Ammon's horn (tissue), 1 donor: ENCODE measurements around the gene CNNM2.
"Not testable (repeated sequence)": the region's sequence is repeated elsewhere in the genome, so short reads cannot be mapped to it uniquely, and the experiment has no call there.

Experiments
- DNase-seq: peaks from one replicate; pipeline ENCODE4 v3.0.0-alpha.2; 2016; ENCODE audit warnings: low spot score

The CNNM2 gene

GRCh38 chr10:102926842-102927241 lies 8.7 kb downstream of the CNNM2 start:
- no peak for DNase-seq

- no peak for DNase-seq
Observed at GRCh38 chr10:102927311-102928010, 9.4 kb downstream of the CNNM2 start.

GRCh38 chr10:102928442-102928841 lies 10.3 kb downstream of the CNNM2 start:
- not testable (repeated sequence) for DNase-seq

DNA sequence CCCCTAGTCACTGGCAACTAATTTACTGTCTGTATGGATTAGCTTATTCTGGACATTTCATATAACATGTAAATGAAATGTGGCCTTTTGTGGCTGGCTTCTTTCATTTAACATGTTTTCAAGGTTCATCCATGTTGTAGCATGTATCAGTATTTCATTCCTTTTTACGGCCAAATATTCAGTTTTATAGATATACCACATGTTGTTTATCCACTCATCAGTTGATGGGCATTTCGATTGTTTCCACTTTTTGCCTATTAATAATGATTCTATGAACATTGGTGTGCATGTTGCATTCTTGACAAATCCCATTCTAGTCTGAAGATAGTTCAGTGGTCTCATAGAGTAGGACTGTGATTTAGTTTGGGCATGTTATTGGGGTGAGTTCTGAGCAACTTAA lies 12.6 kb downstream of the CNNM2 start:
- DNase-seq, result no peak

- DNase-seq, result no peak
Observed at GRCh38 chr10:102931643-102932042, 13.5 kb downstream of the CNNM2 start.

DNA sequence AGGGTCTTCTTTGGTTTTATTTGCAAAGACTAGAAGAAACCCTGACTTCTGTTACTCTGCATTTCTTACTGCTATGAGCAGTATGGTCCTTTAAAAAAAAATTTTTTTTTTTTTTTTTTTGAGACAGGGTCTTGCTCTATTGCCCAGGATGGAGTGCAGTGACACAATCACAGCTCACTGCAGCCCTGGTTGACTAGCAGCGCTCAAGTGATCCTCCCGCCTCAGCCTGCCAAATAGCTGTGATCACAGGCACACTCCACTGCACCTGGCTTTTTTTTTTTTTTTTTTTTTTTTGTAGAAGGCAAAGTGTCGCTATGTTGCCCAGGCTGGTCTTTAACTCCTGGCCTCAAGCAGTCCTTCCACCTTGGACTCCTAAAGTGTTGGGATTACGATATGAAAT lies 17.4 kb downstream of the CNNM2 start:
- DNase-seq, result no peak

GRCh38 chr10:102935939-102936605 lies 18.0 kb downstream of the CNNM2 start:
- no peak for DNase-seq

- DNase-seq, result no peak
Observed at GRCh38 chr10:102941401-102941800, 23.3 kb downstream of the CNNM2 start.

DNA sequence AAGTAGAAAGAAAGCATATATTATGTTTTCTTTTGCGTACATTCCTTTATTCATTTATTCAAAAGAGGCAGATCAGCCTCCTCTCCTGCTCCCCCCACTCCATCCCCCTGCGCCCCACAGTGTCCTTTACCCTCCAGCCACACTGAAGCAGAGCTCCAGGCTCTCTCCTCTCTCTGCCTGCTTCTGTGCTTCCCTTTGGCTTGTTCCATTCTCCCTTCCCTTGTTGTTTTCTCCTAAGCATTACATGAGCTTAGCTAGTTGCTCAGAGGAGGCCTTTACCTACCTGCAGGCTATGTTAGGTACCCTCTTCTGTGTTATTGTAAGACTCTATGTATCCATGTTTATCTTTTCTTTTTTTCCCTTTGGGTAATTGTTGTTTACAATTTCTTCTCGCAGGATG lies 27.4 kb downstream of the CNNM2 start:
- DNase-seq, result no peak

GRCh38 chr10:102945962-102946361 lies 27.9 kb downstream of the CNNM2 start:
- no peak for DNase-seq

DNA sequence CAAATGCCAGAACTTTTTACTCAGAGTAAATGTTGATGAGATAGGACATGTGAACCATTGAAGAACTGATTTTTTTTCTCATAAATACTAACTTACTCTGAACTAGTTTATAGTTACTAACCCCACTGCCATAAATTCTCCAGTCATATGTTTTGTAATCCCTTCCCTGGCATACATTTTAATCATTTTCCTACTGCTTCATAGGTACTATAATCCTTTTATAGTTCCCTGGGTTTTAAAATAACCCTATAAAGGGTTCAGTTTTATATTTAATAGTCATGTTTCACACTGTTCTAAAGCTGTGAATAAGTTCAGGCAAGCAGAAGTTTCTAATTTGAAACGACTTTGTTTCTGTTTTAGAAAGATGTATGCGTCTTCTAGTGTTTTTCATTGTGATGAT lies 28.9 kb downstream of the CNNM2 start:
- no peak for DNase-seq

DNA sequence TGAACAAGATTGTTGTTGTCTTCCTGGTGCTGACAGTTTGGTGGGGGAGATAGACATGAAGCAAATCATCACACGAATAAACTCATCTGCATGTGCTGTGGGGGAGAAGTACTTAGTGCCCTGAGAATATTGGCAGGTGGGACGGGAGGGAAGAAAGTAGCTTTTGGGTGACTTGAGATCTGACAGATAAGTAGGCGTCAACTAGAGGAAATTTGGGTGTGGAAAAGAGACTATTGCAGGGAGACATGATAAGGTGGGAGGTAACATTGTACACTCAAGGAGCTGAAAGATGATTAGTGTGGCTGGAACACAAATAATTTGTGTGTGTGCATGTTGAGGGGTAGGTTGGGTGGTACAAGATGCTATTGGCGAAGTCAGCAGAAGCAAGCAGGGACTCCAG lies 30.1 kb downstream of the CNNM2 start:
- no peak for DNase-seq

DNA sequence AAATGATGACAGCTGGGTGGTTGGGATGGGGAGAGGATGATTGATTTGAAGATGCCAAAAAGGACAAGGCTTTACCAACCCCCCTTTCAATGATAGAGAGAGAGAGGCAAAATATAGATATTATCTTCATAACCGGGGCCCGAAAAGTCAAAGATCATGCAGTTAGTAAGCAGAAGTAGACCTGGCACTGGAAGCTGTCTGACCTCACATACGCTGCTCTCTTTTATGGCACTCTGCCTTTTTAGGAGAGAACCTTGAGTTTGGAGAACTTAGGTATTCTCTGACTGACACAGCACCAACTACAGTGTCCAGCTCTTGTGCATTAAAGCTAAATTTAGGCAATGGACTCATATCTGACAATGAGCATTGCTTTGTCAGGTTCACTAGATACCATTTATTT lies 30.7 kb downstream of the CNNM2 start:
- DNase-seq, result no peak

GRCh38 chr10:102949916-102950315 lies 31.8 kb downstream of the CNNM2 start:
- no peak for DNase-seq

DNA sequence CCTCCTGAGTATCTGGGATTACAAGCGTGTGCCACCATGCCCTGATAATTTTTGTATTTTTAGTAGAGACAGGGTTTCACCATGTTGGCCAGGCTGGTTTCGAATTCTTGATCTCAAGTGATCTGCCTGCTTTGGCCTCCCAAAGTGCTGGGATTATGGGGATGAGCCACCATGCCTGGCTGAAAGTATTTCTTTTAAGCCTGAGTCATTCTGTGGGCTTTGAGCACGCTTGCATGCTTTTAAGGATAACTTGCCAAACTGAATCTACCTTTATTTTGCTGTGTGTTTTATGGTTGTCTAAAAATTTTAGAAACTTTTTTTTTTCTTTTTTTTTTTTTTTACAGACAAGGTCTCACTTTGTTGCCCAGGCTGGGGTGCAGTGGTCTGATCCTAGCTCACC lies 33.2 kb downstream of the CNNM2 start:
- DNase-seq, result no peak

DNA sequence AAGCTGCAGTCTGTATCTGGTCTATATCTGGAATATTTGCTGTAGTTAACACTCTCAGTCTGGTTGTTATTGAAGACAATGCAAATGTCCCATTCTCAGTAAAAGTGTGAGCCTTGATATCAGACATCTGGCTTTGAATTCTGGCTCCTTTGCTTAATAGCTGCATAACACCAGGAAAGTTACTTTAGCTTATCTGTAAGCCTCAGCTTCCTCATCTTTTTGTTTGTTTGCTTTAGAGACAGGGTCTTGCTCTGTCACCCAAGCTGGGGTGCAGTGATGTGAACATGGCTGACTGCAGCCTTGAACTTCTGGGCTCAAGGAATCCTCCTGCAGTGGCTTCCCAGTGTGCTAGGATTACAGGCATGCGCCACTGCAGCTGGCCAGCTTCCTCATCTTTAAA lies 41.3 kb downstream of the CNNM2 start:
- DNase-seq, result no peak

GRCh38 chr10:102960157-102960556 lies 42.1 kb downstream of the CNNM2 start:
- no peak for DNase-seq

- no peak for DNase-seq
Observed at GRCh38 chr10:102962267-102962666, 44.2 kb downstream of the CNNM2 start.

GRCh38 chr10:102962951-102963755 lies 45.1 kb downstream of the CNNM2 start:
- DNase-seq, result no peak

- DNase-seq, result no peak
Observed at GRCh38 chr10:102963756-102964025, 45.6 kb downstream of the CNNM2 start.

GRCh38 chr10:102964064-102964463 lies 46.0 kb downstream of the CNNM2 start:
- DNase-seq, result not testable (repeated sequence)

DNA sequence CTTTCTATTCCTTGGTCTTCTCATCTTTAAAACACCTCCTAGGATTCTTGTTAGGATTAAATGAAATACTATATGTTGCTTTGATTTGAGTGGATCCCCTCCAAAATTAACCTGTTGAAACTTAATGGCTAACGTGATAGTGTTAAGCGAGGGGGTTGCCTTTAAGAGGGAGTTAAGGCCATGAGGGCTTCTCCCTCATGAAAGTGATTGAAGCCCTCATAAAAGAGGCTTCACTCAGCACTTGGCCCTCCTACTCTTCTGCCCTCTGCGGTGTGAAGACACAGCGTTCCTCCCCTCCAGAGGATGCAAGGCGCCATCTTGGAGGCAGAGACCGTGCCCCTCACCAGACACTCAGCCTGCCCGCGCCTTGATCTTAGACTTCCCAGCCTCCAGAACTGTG lies 46.6 kb downstream of the CNNM2 start:
- DNase-seq, result no peak

- no peak for DNase-seq
Observed at GRCh38 chr10:102965311-102965851, 47.3 kb downstream of the CNNM2 start.
